Raji (cell line): Measurements from ENCODE around the gene A2ML1.
A peak's percentile ranks its signal among the peaks of the same experiment; 100 is the strongest.
"Not testable (repeated sequence)": the region's sequence is repeated elsewhere in the genome, so short reads cannot be mapped to it uniquely, and the experiment has no call there.

Source experiments
- POLR2A ChIP-seq: IDR thresholded peaks from 2 replicates; pipeline ENCODE4 v1.6.1; 2011; ENCODE audit warnings: low read depth, low read length, control low read depth; ENCODE audit not compliant: insufficient read depth

A2ML1 gene

DNA sequence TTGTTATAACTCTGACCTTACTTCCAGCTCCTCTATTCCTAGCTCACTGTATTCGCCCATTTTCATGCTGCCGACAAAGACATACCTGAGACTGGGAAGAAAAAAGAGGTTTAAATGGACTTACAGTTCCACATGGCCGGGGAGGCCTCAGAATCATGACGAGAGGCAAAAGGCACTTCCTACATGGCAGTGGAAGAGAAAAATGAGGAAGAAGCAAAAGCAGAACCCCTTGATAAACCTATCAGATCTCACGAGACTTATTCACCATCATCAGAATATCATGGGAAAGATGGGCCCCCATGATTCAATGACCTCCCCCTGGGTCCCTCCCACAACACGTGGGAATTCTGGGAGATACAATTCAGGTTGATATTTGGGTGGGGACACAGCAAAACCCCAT lies 77.4 kb downstream of the A2ML1 start:
- no peak for TF ChIP-seq POLR2A

DNA sequence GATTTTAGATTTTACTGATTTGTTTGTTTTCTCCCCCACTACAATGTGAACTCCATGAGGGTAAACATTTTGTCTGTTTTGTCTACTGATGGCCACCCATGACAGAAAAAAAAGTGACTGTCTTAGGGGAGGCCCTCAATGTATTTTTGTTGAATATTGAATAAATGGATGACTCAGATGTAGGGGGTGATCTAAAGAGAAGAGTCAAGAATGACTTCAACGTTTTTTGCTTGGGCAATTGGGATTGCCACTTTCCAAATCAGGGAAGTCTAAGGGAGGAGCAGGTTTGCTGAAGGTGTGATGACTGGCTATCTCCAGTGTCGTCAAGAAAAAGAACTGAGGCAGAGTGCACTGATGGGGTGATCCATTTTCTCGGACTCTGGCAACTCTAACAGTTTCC lies 81.2 kb downstream of the A2ML1 start:
- no peak for TF ChIP-seq POLR2A

DNA sequence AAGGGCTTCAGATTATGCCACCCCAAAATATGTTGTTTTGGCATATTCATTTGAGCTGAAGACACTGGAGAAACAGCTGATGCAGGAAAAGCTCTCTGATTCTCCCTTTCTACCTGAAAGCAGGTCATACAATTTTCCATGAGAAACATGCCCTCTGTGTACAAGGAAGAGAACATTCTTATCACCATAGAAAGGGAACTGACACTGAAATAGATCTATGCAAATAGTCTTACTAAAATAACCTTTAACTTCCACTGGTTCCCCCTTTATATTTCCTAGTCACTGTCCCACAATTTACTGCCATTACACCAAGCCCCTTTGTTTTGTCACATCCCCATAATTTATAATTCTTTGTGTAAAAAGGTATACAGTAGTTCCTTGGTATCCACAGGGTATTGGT lies 82.2 kb downstream of the A2ML1 start:
- TF ChIP-seq POLR2A: no peak

DNA sequence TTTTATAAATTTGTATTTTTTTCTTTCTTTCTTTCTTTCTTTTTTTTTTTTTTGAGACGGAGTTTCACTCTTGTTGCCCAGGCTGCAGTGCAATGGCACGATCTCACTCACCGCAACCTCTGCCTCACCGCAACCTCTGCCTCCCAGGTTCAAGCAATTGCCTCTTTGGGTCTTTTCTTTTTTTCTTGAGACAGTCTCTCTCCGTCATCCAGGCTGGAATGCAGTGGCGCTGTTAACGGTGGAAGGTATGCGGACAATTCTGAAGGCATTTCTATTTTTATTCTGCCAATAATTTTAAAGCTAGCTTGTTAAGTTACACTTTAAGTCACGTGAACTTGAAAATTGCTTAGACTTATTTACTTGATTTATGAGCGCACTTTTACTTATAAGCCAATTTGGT lies 83.1 kb downstream of the A2ML1 start:
- TF ChIP-seq POLR2A: no peak

DNA sequence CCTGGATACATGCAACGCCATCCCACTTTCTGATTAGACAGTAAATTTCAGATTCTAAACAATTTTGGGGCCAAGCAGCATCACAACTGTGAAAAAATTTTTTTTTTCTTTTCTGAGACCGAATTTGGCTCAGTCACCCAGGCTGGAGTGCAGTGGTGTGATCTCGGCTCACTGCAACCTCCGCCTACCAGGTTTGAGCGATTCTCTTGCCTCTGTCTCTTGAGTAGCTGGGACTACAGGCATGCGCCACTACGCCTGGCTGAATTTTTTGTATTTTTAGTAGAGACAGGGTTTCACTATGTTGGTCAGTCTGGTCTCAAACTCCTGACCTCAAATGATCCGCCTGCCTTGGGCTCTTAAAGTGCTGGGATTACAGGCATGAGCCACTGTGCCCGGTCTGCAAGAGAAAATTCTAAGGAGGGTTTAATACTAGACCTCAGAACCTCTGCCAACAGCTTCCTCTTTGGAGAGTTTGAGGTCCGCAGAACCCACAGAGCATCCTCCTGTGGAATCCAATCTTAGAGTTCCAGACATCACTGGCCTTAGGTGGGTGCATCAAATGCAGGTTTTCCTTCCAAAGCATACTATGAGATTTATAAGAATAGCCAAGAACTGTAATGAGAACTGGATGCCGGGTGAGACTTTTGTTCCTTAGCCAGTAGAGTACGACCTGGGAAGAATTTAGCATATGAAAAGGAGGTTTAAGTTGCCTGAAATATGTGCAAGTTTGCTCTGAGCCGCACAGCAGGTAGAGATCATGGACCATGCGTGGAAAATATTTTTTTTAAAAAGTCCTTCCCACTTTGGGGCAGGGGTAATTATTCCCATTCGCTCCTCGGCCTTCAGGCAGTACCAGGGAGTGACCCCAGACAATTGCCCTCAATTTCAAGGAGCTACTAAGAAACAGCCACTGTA lies 84.1 kb downstream of the A2ML1 start:
- no peak for TF ChIP-seq POLR2A

DNA sequence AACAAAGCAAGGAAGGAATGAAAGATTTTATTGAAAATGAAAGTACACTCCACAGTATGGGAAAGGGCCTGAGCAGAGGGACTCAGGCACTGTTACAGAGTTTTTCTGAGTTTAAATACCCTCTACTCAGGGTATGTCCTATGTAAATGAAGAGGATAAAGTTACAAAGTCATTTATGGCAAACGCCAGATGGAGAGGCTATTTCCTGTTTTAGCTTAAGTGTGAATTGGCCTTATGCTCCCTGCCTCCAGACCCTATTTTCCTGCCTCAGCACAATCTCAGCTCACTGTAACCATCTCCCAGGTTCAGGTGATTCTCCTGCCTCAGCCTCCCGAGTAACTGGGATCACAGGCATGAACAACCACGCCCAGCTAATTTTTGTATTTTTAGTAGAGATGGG lies 85.1 kb downstream of the A2ML1 start:
- TF ChIP-seq POLR2A: no peak

DNA sequence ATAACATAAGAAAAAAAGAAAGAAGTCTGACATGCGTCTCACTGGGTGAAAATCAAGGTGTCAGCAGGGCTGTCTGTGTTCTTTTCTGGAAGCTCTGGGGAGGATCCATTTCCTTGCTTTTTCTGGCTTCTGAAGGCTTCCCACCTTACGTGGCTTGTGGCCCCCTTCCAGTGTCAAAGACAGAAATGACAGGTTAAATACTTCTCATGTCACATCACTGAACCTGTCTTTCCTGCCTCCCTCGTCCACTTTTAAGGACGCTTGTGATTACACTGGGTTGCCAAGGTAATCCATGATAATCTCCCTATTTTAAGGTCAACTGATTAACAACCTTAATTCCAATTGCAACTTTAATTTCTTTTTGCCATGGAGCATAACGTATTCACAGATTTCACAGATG lies 87.3 kb downstream of the A2ML1 start:
- TF ChIP-seq POLR2A: no peak

DNA sequence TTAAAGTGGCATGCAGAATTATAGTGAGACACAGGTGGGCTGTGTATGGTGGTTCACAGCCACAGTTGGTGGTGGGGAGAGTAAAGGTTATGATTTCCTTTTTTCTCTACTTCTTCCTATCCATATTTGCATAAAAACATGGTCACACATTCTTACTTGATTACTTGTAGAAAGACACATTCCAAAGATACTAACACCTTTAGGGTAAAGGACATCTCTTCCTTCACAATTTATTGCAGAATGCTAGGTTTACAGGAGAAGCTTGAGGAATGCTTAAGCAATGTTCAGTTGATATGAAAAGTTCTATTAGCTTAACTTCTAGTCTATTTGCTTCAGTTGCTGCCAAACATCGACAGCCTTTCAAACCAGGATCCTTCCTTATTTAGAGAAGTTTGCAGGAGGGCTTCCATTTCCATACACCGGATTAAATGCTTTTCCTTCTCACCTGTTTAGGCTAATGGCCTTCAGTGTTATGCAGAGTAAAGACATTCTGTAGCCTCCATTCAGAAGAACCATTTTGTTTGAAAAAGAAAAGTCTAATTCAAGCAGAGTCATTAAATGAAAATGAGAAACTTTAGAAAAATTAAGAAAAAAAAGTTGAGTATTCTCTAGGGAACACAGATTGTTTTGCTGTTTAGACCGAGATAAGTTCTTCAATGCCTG lies 89.3 kb downstream of the A2ML1 start:
- no peak for TF ChIP-seq POLR2A

DNA sequence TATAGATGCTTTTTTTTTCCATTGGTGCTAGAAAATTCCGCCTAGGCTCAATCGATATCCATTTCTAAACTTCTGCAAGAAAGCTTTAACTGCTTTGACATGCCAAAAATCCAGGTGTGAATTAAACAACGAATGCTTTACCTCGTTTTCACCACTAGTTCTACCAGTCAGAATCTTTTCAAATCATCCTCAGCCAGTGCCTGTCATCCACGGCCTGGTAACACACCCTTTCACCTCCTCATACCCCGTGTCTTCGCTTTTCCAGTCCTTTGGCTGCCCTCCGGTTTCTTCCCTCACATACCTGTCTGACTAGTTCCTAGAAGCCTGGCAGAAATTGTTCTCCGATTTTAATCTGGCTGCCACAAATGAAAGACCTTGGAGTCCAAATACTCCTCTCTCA lies 90.5 kb downstream of the A2ML1 start:
- TF ChIP-seq POLR2A: no peak

DNA sequence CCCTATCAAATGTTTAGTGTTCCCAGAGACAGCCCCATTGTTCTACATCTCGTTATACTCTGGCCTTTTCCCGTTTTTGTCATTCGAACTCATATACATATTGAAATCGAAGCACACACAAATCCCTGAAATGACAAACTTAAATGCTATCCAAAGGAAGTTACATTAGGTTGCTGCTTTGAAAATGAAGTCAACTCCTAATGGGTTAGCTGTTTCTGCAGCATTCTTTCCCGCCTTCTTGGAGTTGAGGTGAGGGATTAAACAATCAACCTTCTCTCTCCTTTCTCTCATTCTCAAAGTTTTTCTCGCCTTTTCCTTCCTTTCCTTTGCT lies 91.2 kb downstream of the A2ML1 start:
- no peak for TF ChIP-seq POLR2A

DNA sequence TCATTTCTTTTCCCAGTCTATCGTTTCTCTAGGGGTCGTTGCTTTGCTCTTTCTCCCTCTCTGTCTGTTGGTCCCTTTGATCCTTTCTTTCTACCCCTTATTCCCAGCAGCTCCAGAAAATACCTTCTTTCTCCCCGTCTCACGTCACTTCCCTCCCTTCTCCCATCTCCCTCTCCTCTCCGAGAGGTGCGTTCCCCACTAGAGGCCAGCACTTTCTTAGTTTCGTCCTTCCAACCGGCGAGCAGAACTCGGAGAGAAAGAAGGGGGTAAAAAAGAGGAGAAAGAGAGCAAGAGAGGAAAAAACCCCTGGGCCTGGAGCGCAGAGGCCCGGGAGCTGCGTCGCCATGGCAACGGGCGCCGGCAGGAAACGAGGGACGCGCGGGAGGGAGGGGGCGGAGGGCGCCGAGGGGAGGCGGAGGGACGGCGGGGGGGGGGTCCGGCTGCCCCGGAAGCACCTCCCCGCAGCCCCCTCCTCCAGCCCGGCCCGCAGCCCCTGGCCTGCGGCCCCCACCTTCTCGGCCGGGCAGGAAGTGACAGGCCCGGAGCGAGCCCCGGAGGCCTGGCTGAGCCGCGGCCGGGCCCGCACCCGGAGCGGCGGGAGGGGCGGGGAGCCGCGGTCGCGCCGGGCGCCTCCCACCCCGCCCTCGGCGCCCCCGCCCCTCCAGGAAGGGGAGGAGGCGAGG lies 91.8 kb downstream of the A2ML1 start, which contains the start of gene PHC1:
TSS of gene PHC1 (plus strand) at position 477 of the 683 bp plus-strand sequence. CDS start 3,169 bp downstream, outside the sequence.
- TF ChIP-seq POLR2A: not testable (repeated sequence)

DNA sequence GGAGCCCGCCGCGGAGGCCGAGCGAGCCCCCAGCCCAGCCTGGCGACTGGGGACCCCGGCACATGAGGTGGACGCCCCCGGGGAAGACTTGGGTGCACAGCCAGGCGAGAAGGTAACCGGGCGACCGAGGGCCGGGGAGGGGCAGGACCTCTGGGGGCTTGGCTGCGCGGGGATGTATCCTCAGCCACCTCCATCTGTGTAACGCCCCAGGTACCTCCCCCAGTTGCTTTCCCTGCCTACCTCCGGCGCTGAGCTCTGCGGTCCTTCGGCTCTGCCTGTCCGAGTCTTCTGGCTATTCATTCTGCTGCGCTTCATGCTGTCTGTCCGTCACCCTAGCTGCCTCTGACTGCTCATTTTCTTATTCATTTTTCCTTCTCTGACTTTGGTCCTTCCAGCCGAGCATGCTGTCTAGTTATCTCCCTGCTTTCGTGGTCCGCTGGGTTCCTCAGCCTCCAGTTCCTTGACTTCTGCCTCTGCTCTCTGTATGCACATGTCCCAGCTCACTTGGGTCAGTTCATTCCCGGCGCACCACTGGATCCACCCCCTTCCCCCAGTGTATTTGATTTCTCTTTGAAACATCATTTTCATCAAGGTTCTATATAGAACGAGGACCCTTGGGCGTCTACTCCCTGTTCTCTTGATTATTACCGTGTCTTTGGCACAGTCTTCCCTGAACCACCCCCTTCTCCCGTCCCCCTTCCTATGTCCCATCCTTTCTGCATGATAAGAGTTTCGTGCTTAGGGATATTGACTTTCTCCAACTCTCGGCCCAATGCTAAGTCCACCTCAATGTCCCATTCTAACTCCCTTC lies 92.5 kb downstream of the A2ML1 start:
- peak; percentile 54; the same call in 1 of the 2 replicates for TF ChIP-seq POLR2A

DNA sequence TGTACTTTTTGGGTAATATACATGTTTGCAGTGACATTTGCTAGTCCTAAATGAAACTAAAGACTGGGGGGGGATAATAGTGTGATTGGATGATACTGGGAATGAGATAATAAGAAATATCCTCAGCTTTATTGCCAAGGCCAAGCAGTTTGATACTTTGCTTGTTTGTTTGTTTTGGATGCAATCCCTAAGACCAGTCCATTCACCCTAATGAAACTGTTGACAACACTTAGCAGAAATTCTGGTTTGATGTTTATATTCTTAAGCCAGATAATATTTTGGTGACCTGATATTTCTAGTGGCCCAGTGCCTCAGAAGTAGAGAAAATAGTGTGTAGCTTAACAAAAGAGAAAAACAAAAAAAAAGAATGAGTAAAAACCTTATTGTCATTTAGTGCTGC lies 93.7 kb downstream of the A2ML1 start:
- TF ChIP-seq POLR2A: no peak

DNA sequence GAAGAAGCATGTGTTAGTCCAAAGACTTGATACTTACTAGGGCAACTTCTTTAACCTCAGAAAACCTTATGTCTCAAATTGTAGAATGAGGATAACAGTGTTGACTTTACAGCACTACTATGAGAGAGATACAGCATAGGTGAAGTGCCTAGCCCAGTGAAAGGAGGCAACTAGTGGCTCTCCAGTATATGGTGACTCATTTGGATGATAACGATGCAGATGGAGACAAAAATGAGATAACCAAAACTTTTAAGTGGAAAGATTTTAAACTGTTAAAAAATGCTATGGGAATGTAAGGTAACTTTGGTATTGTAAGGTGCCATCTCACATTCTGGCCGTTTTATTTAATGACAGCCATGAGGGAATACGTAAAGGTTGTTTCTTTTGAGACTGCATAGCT lies 94.6 kb downstream of the A2ML1 start:
- TF ChIP-seq POLR2A: no peak

DNA sequence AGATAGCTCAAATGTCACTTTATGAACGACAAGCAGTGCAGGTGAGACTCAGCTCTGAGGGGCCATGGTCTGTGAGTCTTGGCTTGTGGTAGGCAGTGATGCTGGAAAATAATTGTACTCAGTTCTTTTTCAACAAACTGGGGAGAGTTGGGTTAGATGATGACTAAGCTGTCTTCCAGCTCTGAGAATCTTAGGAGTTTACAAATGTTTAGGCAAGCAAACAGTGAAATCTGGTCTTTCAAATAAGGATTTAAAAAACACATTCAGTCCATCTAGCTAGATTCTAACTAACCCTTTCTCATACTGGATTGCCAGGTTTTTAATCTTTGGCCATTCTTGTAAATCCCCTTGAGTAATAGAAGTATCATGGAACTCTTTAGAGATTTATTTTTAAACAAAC lies 95.3 kb downstream of the A2ML1 start:
- no peak for TF ChIP-seq POLR2A

DNA sequence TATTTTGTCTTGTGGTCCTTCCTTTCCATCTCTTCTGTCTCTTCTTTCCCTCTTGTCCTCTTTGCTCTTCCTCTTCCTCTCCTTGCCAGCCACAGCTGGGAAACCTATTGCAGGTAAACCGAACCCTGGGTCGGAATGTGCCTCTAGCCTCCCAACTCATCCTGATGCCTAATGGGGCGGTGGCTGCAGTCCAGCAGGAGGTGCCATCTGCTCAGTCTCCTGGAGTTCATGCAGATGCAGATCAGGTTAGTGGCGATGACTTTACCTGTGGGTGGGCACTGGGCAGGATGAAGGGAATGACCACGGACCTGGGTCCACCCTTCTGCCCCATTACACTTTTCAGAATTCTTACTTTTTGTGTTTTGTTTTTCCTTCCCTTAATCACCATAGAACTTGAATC lies 100.1 kb downstream of the A2ML1 start:
- TF ChIP-seq POLR2A: no peak
